Tracheal epithelial cell (primary cell): ENCODE measurements around the gene STARD7. TPM values are rescaled to one million over a fixed set of nuclear protein-coding genes. Genes with fewer than 3 reads are reported as not detected.

ENCODE experiments used
- total RNA-seq: library from RNA; depleted of rRNA; stranded (reverse); fragments of >200 nt; gene quantifications from 2 replicates; pipeline ENCODE4 v1.2.1, GENCODE V29; 2014

STARD7 gene
- 109 and 150 TPM in 2 replicates for total RNA-seq

GRCh38 chr2:96208143-96209010 is at the start of gene STARD7:
Gene STARD7, minus strand, starts transcription at chr2:96208827. Its CDS starts 393 bp downstream, at chr2:96208434.

DNA sequence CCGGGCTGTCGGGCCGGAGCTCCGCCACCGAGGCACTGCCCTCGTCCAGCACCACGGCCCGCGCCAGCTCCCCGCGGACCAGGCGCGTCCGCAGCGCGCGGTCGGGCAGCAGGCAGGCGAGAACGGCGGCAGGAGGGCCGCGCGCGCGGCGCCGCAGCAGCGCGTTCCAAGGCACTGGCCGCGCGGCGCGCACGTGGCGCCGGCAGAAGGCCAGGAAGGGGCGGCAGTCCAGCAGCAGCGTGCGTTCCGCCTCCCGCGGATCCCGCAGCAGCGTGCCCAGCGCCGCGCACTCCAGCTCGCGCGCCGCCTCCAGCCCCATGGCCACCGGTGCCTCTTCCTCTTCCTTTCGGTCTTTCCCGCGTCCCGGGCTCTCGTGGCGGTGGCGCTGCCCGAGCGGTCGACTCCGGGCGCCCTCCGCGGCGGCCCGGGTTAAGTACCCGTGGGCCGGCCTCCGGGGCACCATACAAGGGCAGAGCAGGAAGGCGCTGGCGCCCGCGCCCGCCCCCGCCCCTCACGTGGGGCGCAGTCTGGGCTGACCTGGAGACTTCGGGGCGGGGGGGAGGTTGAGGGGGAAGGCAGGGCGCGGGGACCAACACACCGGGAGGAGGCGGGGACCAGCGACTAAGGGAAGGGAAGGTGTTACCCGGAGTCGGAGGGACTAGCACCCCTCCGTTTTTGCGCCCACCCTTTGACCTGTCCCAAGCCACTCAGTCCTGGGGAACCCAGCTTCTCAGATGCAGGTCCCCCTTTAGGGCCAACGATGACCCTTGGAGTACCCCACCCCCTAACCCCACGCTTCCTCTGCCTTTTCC is 63.4 kb downstream of the STARD7 start, which contains the start of gene DUSP2:
DUSP2 (minus strand) TSS at position 405 of the 812 bp plus-strand sequence; CDS start at position 319, 86 bp downstream.

DNA sequence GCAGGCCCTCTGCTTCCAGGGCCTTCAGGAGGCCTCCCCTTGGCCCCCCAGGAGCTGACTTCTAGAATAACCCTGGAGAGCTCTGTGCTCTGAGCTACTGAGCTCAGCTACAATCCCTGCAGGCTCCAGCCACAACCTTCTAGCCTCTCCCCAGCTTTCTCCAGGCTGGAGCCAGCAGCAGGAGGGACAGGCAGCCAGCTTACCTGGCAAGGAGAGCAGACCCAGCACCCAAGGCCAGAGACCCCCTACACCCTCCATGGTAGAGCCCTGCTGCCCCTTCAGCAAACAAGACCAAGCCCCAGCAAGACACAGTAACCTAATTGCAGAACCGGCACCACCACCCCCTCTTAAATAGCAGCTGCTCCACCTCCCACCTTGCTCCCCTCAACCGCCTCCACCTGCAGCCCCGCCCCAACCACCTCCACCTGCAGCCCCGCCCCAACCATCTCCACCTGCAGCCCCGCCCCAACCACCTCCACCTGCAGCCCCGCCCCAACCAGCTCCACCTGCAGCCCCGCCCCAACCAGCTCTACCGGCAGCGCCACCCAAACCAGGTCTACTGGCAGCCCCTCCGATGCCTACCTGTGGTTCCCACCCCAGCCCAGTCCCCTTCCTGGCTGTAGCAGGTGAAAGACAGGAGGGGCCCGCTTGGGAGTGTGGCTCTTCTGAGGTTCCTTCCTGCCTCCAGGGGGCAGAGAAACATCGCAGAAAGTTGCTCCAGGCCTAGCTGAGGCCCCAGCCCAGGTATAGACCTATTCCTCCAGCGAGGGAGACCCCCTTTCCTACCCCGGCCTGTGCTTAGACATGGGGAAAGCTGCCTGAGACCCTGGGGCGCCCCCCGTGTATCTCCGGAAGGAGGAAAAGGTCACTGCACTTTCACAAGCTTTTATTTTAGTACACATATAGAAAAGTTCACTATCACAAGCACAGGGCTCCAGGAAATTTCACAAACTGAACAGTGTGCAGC is 70.2 kb downstream of the STARD7 start, which contains the start of gene ASTL:
ASTL (minus strand) TSS at position 324 of the 967 bp plus-strand sequence; CDS start at position 258, 66 bp downstream.

Other genes with a start within 250 kb of the STARD7 start
- gene ANKRD36C, start 217.0 kb downstream of the STARD7 start, total RNA-seq: 6.0 and 13.7 TPM in 2 replicates
- gene GPAT2, start 173.9 kb downstream of the STARD7 start, total RNA-seq: 1.5 and 4.8 TPM in 2 replicates
- not detected in 2 replicates for gene ADRA2B, start 92.3 kb downstream of the STARD7 start, total RNA-seq
- gene ASTL, start 70.3 kb downstream of the STARD7 start, total RNA-seq: not detected in 2 replicates
- 10.6 and 11.1 TPM in 2 replicates for gene DUSP2, start 63.4 kb downstream of the STARD7 start, total RNA-seq
- 15.6 and 18.3 TPM in 2 replicates for gene TMEM127, start 57.2 kb upstream of the STARD7 start, total RNA-seq
- gene CIAO1, start 57.4 kb upstream of the STARD7 start, total RNA-seq: 110 and 129 TPM in 2 replicates
- gene SNRNP200, start 96.7 kb upstream of the STARD7 start, total RNA-seq: 39.8 and 43.5 TPM in 2 replicates
- gene ITPRIPL1, start 116.5 kb upstream of the STARD7 start, total RNA-seq: 1.9 and 3.6 TPM in 2 replicates
- 1.1 and 1.7 TPM in 2 replicates for gene NCAPH, start 126.9 kb upstream of the STARD7 start, total RNA-seq